HG03025 (cell line): ENCODE results near the gene SLC6A11.

Experiments used
- ATAC-seq: cut with Tn5 transposase; IDR thresholded peaks from one replicate; pipeline ENCODE4 v1.9.1; 2021; ENCODE audit warnings: mild to moderate bottlenecking, moderate library complexity; ENCODE audit not compliant: unreplicated experiment, low FRiP score

Gene SLC6A11

GRCh38 chr3:10927551-10927950 lies 111.5 kb downstream of the SLC6A11 start:
- ATAC-seq = no peak

DNA sequence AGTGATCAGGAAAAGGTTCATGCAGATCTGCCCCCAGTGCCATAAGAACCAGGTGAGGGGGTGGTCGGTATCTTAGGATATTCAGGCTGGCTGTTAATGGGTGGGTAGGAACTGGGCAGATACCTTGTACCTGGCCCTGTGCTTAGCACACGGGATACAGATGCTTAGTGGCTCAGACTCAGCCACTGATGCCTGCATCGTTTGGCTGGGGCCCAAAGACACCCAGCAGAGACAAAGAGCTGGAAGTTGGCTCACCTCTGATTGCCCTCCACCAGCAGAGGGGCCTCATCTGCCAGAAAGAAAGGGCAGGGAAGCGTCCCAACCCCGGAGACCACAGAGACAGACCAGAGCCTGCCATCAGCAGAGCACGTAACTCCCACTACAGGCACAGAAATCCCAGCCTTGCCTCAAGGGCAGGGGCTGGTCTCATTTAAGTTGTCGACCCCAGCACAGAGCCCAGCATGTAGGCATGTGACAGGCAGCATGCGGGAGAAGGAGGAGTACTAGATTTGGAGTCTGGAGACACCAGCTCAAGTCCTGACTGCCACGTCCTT lies 112.5 kb downstream of the SLC6A11 start:
- ATAC-seq = no peak

DNA sequence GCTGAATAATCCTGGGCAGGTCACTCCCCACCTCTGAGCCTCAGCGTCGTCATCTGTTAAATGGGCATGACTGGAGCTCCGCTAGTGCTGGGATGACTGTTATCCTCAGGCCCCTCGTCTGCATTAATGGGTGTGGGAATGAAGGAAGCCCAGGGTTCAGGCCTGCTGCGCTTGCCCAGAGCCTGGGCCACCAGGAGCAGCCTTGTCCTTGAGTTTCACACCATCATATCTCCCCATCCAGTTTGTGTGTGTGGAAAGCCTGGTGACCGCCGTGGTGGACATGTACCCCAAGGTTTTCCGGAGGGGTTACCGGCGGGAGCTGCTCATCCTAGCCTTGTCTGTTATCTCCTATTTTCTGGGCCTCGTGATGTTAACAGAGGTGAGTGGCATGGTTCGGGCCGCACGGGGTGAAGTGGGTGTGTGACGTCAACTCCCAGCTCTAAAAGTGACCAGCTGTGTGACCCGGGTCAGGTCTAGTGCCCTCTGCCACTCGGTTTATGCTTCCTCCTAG lies 113.0 kb downstream of the SLC6A11 start:
- no peak for ATAC-seq

- ATAC-seq = no peak
These were observed 114.1 kb downstream of the SLC6A11 start for GRCh38 chr3:10929978-10930665.

GRCh38 chr3:10930666-10931040 lies 114.6 kb downstream of the SLC6A11 start:
- ATAC-seq = no peak

- ATAC-seq = no peak
These were observed 116.6 kb downstream of the SLC6A11 start for GRCh38 chr3:10932596-10932995.

DNA sequence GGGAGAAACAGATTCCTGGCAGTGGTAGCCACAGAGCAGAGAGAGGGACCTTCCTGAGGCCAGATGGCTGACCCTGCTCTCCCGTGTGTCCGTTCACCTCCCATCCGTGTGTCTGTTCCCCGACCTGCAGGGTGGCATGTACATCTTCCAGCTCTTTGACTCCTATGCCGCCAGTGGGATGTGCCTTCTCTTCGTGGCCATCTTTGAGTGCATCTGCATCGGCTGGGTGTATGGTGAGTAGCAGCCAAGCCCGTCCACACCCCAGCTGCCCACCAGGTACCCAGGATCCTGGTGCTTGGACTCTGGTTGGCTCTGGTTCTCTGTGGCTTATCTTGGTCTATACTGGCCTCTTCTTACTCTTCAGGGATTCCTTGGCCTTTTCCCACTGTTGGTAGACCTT lies 117.0 kb downstream of the SLC6A11 start:
- no peak for ATAC-seq

GRCh38 chr3:10933470-10933804 lies 117.4 kb downstream of the SLC6A11 start:
- ATAC-seq = no peak

GRCh38 chr3:10933805-10934481 lies 117.9 kb downstream of the SLC6A11 start:
- ATAC-seq = no peak

DNA sequence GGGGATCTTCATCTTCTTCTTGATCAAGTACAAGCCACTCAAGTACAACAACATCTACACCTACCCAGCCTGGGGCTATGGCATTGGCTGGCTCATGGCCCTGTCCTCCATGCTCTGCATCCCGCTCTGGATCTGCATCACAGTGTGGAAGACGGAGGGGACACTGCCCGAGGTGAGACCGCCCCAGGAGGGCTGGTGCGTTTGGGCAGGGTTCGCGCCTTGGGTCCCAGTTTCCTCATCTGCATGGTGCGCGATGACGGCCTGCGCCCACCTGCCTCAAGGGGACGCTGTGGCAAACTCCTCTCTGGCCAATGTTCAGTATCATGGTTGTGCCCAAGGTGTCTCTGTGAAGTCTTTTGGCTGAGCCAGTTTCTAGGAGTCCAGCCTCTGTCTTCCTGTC lies 119.0 kb downstream of the SLC6A11 start:
- no peak for ATAC-seq

GRCh38 chr3:10935846-10936631 lies 120.0 kb downstream of the SLC6A11 start:
- no peak for ATAC-seq

DNA sequence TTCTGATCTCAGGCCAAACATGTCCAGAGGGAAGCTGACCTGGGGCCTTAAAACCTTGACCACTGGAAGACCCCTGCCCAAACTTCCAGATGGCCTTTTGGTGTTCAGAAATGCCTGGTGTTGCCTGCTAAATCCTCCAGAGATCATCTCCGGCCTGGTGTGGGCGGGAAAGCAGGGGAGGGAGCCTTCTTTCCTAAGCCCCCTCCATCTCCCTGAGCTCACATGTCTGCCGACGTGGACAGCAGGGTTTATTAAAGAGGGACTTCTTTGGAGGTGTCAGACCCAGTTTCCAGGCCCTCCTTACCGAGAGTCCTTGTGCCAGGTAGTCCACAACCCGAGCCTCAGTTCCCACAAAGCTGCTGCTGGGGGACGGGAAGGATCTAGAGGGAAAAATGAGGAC lies 120.7 kb downstream of the SLC6A11 start:
- ATAC-seq = no peak

GRCh38 chr3:10937141-10937825 lies 121.3 kb downstream of the SLC6A11 start:
- ATAC-seq = no peak

DNA sequence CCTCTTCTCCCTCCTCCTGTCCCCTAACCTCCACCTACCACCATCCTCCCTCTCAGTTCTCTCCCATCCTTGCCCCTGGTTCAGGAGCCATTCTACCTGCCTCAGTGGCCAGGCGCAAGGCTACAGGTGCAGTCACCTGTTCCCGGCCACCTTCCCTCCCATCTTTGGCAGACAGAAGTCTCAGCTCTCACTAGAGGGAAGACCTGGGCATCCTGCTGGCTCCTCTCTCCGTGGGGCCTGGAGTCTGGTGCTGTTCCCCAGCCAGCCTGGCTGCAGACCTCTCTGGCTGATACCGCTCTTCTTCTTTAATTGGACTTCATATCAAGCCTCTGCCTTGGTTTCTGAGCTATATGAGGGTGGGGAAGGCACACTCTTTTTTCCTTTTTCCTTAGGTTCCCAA lies 123.5 kb downstream of the SLC6A11 start:
- ATAC-seq = no peak

DNA sequence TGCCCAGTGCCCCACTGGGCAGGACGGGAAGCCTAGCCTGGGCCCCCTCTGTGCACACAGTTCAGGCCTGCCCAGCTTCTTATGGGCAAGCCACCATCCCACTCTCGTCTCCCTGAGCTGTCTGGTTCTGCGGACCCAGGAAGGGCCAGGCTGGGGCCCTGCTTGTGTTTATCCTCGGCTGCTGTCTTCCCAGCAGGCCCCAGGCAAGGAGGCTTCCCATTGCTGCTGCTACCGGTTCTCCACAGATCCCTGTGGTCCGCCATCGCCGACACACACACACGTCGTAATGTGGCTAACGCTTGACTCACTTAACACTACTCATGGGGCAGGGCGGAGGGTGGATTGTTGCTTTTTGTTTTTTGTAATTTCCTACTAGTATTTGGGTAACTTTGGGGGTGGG lies 124.1 kb downstream of the SLC6A11 start:
- no peak for ATAC-seq

DNA sequence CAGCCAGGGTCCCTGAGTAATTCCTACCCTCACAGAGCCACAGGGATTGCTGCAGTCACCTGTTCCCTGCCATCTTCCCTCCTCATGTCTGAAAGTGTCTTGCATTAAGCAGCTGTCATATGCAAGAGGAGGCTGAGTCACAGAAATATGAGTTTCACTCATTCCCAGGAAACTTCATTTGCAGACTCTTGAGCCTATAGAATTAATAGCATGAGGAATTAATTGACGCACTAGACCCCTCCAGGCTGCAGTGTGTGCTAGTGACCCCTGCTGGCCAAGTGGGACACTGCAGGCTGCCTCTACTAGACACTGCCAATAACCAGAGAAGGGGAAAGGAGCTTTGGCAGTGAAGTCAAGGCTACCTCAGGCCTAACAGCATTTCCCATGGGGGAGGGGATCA lies 125.9 kb downstream of the SLC6A11 start:
- ATAC-seq = no peak

DNA sequence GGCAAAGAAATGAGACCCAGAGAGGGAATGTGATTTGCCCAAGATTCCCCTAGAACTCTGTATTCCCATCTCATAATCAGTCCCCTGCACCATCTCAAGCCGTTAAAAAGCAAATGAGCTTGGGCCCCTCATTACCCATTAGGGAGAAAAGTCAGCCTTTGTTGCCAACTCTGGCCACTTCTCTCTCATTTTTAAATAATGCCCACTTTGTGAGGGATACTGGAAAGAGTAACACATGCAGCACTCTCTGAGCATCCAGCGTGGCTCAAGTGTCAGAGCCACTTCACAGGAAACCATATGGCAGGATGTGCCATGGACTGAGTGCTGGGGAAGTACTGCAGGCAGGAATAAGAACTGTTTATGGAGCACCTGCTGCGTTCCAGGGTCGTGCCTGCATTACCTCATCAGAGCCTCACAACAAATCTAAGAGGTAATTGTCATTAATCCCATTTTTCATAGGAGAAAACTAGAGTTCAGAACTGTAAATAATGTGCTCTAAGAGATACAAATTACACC lies 126.7 kb downstream of the SLC6A11 start:
- no peak for ATAC-seq

DNA sequence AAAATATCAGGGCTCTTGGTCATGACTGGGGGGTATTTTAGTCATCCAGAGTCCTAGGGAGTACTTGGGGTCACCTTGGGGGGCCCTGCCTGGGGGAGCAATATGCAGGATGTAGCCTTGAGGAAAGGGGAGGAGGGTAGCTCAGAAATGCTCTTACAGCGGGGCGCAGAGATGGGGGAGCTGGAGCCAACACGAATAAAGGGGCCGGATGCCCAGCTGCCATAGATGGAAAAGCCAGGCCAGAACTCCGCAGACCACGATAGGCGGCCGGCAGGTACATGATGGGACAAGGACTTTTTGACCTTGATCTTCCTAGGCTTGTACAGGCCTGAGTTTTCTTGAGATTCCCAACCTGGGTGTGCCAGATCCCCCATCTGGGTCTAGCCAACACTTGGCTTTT lies 128.8 kb downstream of the SLC6A11 start:
- ATAC-seq = no peak

GRCh38 chr3:10945683-10946287 lies 129.8 kb downstream of the SLC6A11 start:
- no peak for ATAC-seq

DNA sequence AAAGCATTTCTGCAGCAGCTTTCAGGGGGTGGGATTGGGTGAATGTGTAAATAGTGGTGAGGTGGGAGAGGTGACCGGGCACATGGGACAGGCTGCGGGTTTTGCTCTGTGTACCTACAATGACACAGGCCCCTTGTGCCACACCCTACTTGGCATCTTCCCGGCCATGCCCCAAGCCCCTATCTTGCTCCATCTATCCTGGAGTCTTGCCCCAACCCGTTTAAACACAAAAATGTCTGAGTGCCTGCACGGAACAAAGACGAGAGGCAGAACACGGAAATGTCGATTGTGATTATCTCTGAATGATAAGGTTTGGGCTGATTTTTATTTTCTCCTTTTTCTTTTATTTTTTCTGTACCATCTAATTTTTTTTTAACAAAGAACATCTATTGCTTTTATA lies 130.5 kb downstream of the SLC6A11 start:
- ATAC-seq = no peak
